EH (cell line): ENCODE results near the gene FAM43B.
"Not testable (repeated sequence)": the region's sequence is repeated elsewhere in the genome, so short reads cannot be mapped to it uniquely, and the experiment has no call there.

Experiments
- DNase-seq: peaks from one replicate; pipeline ENCODE4 v3.0.0-alpha.2; 2015; ENCODE audit warnings: low read depth

FAM43B gene, protein sequence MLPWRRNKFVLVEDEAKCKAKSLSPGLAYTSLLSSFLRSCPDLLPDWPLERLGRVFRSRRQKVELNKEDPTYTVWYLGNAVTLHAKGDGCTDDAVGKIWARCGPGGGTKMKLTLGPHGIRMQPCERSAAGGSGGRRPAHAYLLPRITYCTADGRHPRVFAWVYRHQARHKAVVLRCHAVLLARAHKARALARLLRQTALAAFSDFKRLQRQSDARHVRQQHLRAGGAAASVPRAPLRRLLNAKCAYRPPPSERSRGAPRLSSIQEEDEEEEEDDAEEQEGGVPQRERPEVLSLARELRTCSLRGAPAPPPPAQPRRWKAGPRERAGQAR

GRCh38 chr1:20551945-20552727, at the start of gene FAM43B:
TSS of gene FAM43B (plus strand) at chr1:20552573. CDS start at chr1:20552974, 401 bp downstream.
- DNase-seq: peak; percentile 48

DNA sequence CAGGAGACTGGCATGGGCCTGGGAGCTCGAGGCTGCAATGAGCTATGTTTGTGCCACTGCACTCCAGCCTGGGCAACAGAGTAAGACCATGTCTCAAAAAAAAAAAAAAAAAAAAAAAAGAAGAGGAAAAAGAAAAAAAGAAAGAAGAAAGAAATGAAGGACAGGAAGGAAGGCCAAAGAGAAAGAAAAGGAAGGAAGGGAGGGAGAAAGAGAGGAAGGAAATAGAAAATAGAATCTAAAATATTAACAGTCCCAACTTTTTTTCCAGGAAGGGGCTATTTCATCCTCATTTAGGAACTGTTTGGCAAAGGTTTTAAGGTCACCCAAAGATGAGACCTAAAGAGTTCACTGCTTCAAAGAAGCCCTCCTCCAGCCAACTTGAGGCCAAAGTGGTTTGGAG, 46.9 kb upstream of the FAM43B start:
- no peak for DNase-seq

DNA sequence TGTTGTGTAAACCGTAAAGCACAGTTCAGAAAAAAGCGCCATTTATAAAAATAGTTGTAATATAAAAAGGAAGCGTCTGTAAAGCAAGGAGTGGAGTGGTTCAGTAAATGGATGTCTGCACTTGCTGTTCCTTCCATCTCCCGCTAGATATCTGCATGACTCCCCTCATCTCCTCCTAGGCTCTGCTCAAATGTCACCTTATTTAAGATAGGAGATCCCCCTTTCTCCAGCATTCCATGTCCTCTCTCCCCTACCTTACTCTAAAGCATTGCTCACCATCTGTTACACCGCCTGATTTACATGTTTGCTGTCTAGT, 45.2 kb upstream of the FAM43B start:
- no peak for DNase-seq

DNA sequence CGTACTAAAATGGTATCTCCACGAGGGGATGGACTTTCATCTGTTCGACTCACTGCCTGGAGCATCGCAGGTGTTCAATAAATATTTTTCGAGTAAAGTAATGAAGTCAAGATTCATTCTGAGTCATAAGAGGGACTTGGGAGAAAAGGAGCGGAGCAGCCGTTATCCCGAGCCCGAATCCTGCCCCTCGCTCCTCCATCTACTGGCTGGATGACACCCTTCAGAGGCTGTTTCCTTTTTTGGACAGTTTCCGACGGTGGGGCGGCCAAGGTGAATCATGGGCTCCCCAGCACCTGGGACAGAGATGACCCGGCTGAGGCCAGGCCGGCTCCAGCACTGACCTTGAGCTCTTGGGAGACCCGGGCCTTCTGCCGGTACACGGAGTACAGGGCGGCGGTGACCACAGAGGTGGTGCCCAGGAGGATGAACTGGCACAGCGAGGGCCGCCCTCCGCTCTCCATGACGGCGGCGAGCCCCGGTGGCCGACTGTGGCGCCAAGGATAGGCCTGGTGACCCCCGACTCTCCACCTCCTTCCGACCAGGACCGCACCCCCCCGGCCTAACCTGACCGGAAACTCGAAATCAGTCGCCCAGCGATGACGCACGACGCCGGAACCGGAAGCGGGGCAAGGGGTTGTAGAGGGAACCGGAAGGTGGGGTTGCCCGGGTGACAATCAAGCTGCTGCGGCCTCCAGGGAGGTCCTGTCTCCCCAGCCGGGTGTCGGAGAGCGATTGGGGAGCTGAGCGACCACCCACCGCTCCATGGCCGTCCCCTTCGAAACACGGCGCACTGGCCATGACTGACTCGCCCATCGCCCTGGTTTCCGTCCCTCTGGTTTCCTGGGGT, 44.6 kb upstream of the FAM43B start, which contains the start of gene MUL1:
MUL1 (minus strand) TSS at position 588 of the 847 bp plus-strand sequence; CDS start at position 461, 127 bp downstream.
- DNase-seq: peak; percentile 92

- no peak for DNase-seq
These were observed 44.0 kb upstream of the FAM43B start for GRCh38 chr1:20508411-20508771.

- DNase-seq: peak; percentile 27
These were observed 40.6 kb upstream of the FAM43B start for GRCh38 chr1:20511518-20512428.

GRCh38 chr1:20519609-20520262, 32.6 kb upstream of the FAM43B start:
- DNase-seq: not testable (repeated sequence)

DNA sequence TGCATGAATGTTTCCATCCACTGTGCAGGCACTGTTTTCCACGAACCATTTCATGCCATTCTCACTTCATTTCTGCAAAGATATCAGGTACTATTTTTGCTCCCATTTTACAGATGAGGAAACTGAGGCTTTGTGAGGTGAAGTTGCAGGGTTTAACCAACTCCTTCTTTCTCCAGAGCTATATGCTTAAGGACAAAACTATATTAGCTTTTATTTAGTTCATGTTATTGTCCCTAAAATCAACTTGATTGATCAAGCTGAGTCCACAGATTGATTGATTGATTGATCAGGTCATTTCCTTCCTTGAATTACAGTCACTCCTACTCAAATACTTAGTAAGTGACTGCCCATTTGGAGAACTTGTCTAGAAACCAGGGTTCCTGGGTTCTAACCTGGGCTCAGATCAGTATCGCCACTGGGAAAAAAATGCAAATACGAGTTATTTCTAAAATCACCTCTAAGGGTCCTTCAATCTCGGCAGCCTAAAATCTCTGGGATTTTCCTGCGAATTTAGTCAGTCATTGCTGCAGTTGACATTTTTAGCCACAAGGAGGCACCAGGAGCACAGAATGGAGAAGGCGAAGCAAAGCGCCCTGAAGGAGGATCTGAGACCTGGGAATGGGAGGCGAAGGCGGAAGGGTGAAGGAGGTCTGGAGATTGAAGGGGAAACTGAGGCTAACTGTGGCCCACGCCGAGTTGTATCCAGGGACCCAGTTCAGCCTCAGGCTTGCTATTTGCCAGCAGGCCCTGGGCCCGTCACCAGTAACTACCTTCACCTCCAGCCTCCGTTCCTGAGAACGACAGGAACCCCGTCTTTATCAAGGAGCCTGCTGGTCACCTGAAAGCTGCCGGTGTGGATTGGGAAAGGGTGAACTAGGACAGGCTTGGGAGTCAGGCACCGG, 30.2 kb upstream of the FAM43B start:
- DNase-seq: peak; percentile 79

DNA sequence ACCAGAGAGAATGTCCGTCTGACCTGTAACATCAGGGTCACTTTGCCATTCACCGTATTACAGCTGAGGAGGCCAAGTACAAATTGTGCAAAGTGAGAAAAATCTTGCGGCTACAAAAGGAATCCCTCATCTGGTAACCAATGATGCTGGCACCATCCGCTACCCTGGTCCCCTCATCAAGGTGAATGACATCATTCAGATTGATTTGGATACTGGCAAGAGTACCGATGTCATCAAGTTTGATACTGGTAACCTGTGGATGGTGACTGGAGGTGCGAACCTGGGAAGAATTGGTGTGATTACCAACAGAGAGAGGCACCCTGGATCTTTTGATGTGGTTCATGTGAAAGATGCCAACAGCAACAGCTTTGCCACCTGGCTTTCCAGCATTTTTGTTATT, 26.1 kb upstream of the FAM43B start:
- DNase-seq: no peak

DNA sequence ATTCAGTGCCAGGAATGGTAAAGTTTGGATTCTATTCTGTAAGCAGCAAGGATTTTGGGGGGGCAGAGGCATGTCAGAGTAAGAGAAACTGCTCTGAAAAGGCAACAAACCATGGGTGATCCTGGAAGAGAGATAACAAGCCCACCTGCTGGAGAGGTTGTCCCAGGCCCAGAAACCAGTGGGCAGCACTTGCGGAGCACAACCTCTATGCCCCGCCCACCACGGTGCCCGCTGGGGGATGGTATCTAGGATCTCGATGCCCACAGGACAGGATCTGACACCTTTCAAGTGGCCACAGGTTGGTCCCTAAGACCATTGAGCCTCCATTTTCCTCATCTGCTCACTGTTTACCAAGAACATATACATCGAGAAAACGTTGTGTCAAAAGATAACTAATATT, 24.2 kb upstream of the FAM43B start:
- DNase-seq: no peak

DNA sequence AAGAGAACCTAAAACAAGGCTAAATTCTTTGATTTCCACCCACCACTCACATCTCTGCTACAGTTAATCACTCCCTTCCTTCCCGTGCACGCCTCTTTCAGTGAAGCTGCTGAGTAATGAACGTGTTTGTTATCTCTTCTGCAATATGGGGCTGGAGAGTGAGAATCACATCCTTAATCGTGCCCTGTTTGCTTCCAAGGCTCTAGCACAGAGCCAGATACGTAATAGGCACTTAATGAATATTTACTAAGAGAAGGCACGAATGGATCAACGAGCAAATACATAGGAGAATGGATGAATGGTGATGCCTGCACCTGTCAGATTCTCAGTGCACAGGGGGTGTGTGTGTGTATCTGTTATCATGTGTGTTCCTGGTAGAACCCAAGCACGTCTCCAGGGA, 22.1 kb upstream of the FAM43B start:
- DNase-seq: no peak

- DNase-seq: peak; percentile 68
These were observed 21.5 kb upstream of the FAM43B start for GRCh38 chr1:20530901-20531300.

DNA sequence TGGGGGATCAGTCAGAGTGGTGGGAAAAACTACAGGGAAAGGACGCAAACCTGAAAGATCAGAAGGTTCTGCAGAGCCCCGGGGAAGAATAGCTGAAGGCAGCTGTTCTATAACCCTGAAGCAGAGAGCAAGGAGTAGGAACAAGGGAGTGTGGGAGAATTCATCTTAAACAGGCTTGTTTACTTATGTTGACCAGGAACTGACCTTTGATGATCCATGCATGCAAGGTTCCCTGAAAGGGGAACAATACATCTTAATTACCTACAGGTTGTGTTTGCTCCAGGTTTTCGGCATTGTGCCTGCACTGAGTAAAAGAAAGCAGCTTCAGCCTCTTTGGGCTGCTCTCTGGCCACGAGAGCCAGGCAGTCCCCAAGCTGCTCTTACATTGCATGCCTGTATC, 18.7 kb upstream of the FAM43B start:
- DNase-seq: no peak

DNA sequence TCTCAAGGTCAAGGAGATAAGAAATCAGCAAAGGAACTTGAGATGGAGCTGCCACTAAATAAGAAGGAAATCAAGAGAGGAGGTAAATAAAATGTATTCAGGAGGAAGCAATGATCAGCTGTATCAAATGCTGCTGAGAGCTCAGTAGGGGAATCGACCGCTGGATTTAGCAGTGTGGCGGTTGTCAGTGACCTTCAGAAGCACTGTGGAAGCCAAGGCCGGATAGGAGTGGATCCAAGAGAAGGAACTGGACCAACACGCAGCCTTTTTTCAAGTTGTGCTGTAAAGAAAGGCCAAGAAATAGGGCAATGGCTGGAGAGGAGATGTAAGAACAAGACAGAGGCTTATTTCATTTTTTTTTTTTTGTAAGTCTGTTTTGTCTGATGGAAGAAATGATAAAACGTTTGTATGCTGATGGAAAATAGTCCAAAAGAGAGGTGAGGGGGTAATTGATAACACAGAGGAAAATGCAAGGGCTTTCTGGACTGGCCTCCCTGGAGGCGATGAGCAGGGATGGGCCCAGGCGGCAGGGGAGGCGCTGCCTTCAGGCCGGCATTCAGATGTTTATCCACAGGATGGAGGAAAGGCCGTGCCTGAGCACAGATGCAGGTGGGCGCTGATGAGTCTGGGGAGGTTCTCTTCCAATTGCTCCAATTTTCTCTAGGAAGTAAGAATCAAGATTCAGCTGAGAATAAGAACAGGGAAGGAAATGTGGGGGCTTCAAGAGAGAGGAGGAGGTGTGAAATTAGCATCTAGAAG, 17.5 kb upstream of the FAM43B start:
- no peak for DNase-seq

DNA sequence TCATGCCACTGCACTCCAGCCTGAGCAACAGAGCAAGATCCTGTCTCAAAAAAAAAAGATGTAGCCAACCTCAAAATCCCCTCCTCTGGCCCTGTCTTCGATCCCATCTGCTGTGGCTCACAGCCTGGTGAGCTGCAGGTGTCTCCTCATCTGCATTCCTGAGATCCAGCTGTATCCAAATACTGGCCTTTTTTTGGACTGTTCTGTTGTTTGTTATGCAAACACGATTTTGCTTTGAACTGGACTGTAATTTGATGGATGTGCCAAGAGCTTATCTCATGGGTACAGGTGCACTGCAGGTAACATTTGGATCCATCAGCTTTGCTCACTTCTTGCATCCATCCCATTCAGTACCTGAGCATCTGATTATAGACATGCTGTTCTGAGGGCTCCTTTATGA, 14.1 kb upstream of the FAM43B start:
- no peak for DNase-seq

GRCh38 chr1:20538760-20539551, 13.4 kb upstream of the FAM43B start:
- no peak for DNase-seq

DNA sequence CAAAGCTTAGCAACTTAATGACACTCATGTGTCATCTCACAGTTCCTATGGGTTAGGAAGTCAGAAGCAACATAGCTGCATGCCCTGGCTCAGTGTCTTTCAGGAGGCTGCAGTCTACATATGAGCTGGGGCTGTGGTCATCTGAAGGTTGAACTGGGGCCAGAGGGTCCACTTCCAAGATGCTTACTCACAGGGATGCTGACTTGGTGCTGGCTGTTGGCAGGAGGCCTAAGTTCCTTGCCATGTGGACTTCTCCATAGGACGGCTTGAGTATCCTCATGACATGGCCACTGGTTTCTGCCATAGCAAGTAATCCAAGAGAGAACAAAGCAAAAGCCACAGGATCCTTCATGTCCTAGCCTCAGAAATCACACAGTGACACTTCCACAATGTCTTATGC, 12.1 kb upstream of the FAM43B start:
- DNase-seq: peak; percentile 44

DNA sequence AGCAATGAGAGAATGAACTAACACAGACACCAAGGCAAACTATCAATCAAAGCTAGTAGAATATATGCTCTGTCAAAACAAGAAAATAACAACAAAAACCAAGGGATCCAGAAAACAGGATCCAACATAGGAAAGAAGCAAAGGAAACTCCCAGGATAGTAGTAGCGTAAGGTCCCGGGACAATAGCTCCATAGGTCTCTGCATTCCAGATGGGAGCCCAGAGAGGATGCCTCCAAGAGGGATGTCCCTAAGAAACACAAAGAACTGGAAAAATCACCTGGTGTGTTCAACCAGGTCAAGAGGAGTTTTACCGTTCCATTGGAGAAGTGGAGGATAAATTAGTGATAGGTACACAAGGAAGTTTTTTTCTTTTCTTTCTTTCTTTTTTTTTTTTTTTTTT, 5.7 kb upstream of the FAM43B start:
- DNase-seq: no peak
